ENCODE measurements around the gene DNAAF2.

- TF ChIP-seq CTCF (IDR thresholded peaks at IDR 0.05) (no peak), POLR2A (IDR thresholded peaks at IDR 0.05) (peak in 3 of 4 donors; percentile 54 to 78 (median 75)), EP300 (IDR thresholded peaks at IDR 0.05) (no peak), POLR2AphosphoS5 (IDR thresholded peaks at IDR 0.05) (peak; percentile 49 to 82)
Observed at GRCh38 chr14:49598485-49599300, 36.4 kb downstream of the DNAAF2 start, which contains the start of gene LRR1.

Data from upper lobe of left lung (tissue), 4 donors.